Activated CD8-positive, alpha-beta T cell treated with anti-CD3 and anti-CD28 coated beads, Interleukin-2, amount 10 ng/mL, durations not matched to agents 7 days and 5 days (primary cell): Measurements from ENCODE around the gene LCNL1. TPM values are rescaled to one million over a fixed set of nuclear protein-coding genes. Genes with fewer than 3 reads are reported as not detected.

Source experiments
- ATAC-seq: fragments of 150-1000 bp; cut with Tn5 transposase; one replicate; pipeline ENCODE4 v1.10.0; 2021; ENCODE audit warnings: moderate library complexity
- CTCF ChIA-PET: fragments of 350-600 bp; sonication (Branson Sonifier 250); formaldehyde crosslinking; loops from one replicate; lab custom pipeline; 2021; ENCODE audit warnings: antibody characterized with exemption; lab: Charles Lee
- POLR2A ChIA-PET: fragments of 350-600 bp; sonication (Branson Sonifier 250); formaldehyde crosslinking; loops from one replicate; lab custom pipeline; 2021; ENCODE audit warnings: antibody characterized with exemption; lab: Charles Lee
- DNase-seq: peaks from one replicate; pipeline ENCODE4 v3.0.0-alpha.2; 2020
- H3K27ac Mint-ChIP-seq: one replicate; pipeline ENCODE4 v1.8.0; 2021; ENCODE audit warnings: mild to moderate bottlenecking, mixed read lengths
- H3K27me3 Mint-ChIP-seq: one replicate; pipeline ENCODE4 v1.8.0; 2021; ENCODE audit warnings: low read depth, mixed read lengths
- H3K36me3 Mint-ChIP-seq: one replicate; pipeline ENCODE4 v1.8.0; 2021; ENCODE audit warnings: low read depth, mixed read lengths
- H3K4me1 Mint-ChIP-seq: one replicate; pipeline ENCODE4 v1.8.0; 2021; ENCODE audit warnings: low read depth, mixed read lengths
- H3K4me3 Mint-ChIP-seq: one replicate; pipeline ENCODE4 v1.8.0; 2021; ENCODE audit warnings: mild to moderate bottlenecking, mixed read lengths
- H3K9me3 Mint-ChIP-seq: one replicate; pipeline ENCODE4 v1.8.0; 2022; ENCODE audit warnings: mixed read lengths; ENCODE audit not compliant: insufficient read depth
- total RNA-seq, 2 experiments: library from RNA; stranded (reverse); gene quantifications; one replicate each; pipeline ENCODE4 v1.2.3, GENCODE V29; 2021

LCNL1 gene
- total RNA-seq, 2 experiments from 2014 or later, result not detected

- H3K36me3 Mint-ChIP-seq, result no peaks in the 10 kb centered on the region
- H3K9me3 Mint-ChIP-seq, result no peaks in the 10 kb centered on the region
- no peak for ATAC-seq
- H3K4me3 Mint-ChIP-seq, result no peak overlapping the region
- H3K27ac Mint-ChIP-seq, result no peak overlapping the region
- H3K27me3 Mint-ChIP-seq, result no peaks in the 10 kb centered on the region
- DNase-seq, result no peak
- H3K4me1 Mint-ChIP-seq, result peaks cover 21% of the 10 kb centered on the region
- CTCF ChIA-PET, result no interaction called here
- POLR2A ChIA-PET, result no interaction called here
Measured at GRCh38 chr9:136955943-136956335, 26.9 kb upstream of the LCNL1 start.

DNA sequence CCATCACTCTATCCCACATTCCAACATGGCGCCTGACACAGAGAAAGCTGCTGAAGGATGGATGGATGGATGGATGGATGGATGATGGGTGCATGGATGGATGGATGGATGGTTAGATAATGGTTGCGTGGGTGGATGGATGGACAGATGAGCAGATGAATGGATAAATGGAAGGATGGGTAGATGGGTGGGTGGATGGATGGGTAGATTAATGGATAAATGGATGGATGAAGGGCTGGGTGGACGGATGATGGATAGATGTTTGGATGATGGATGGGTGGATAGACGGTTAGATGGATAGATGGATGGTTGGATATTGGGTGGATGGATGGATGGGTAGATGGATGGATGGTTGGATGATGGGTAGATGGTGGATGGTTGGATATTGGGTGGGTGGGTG is 26.2 kb upstream of the LCNL1 start:
- ATAC-seq, result no peak
- no peaks in the 10 kb centered on the region for H3K36me3 Mint-ChIP-seq
- H3K9me3 Mint-ChIP-seq, result no peaks in the 10 kb centered on the region

DNA sequence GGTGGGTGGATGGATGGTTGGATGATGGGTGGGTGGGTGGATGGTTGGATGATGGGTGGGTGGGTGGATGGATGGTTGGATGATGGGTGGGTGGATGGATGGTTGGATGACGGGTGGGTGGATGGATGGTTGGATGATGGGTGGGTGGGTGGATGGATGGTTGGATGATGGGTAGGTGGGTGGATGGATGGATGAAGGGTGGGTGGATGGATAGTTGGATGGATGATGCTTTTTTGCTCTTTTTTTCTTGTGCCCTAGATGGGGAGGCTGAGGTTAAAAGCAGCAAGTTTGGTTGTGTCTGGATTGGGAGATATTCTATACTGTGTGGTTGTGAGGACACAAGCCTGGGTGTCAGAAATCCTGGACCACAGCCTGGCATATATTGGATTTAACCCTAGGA is 25.3 kb upstream of the LCNL1 start:
- H3K4me3 Mint-ChIP-seq, result no peak overlapping the region
- H3K27ac Mint-ChIP-seq, result no peak overlapping the region
- CTCF ChIA-PET, result no interaction called here

More for the DNA sequence above, 26.2 kb upstream of the LCNL1 start:
- Mint-ChIP-seq H3K4me1 (peaks cover 22% of the 10 kb centered on the region), H3K4me3 (no peak overlapping the region), H3K27me3 (no peaks in the 10 kb centered on the region), H3K27ac (no peak overlapping the region)
- no peak for DNase-seq
- ChIA-PET CTCF (no interaction called here), POLR2A (no interaction called here)

DNA sequence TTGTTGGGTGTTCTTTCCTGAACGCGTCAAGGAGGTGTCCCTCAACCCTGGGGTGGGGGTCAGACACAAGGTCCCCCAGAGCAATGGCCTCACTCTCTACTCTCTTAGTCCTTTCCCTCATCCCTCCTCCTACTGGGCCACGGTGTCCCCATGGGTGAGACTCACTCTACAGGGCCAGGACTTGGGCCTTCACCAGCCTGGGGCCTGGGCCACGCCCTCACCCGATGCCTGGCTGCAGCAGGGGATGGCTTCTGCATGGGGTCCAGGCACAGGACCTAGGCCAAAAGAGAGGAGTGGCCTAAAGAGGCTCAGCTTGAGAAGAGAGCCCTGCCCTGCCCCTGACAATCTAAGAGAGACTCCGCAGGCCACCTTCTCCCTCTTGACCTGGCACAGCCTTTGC is 24.9 kb upstream of the LCNL1 start:
- Mint-ChIP-seq H3K9me3 (no peaks in the 10 kb centered on the region), H3K27ac (peak overlapping the region; percentile 30), H3K27me3 (no peaks in the 10 kb centered on the region), H3K4me3 (no peak overlapping the region), H3K4me1 (peaks cover 29% of the 10 kb centered on the region), H3K36me3 (no peaks in the 10 kb centered on the region)
- CTCF ChIA-PET, result no interaction called here
- POLR2A ChIA-PET, result no interaction called here
- no peak for DNase-seq
- ATAC-seq, result no peak

More for the DNA sequence above, 25.3 kb upstream of the LCNL1 start:
- Mint-ChIP-seq H3K36me3 (no peaks in the 10 kb centered on the region), H3K4me1 (peaks cover 25% of the 10 kb centered on the region), H3K27me3 (no peaks in the 10 kb centered on the region), H3K9me3 (no peaks in the 10 kb centered on the region)
- POLR2A ChIA-PET, result no interaction called here
- no peak for DNase-seq
- no peak for ATAC-seq

- POLR2A ChIA-PET, result no interaction called here
- H3K9me3 Mint-ChIP-seq, result no peaks in the 10 kb centered on the region
- no peak overlapping the region for H3K27ac Mint-ChIP-seq
- H3K4me1 Mint-ChIP-seq, result peaks cover 35% of the 10 kb centered on the region
- DNase-seq, result no peak
- no peak overlapping the region for H3K4me3 Mint-ChIP-seq
- no peak for ATAC-seq
- no peaks in the 10 kb centered on the region for H3K27me3 Mint-ChIP-seq
- H3K36me3 Mint-ChIP-seq, result no peaks in the 10 kb centered on the region
- CTCF ChIA-PET, result no interaction called here
Measured at GRCh38 chr9:136958473-136958872, 24.3 kb upstream of the LCNL1 start.

- POLR2A ChIA-PET, result interaction anchor here (0.6 to 0.9 kb wide), 2 partner anchors 12 to 71 kb away, joined by 3 read pairs; no protein-coding TSS in a partner anchor
- H3K4me3 Mint-ChIP-seq, result no peak overlapping the region
- H3K9me3 Mint-ChIP-seq, result no peaks in the 10 kb centered on the region
- no peaks in the 10 kb centered on the region for H3K36me3 Mint-ChIP-seq
- CTCF ChIA-PET, result interaction anchor here (1.4 to 1.5 kb wide), 2 partner anchors 11 to 76 kb away, joined by 4 read pairs; no protein-coding TSS in a partner anchor
- peaks cover 36% of the 10 kb centered on the region for H3K4me1 Mint-ChIP-seq
- H3K27ac Mint-ChIP-seq, result peak overlapping the region; percentile 34
- DNase-seq, result no peak
- ATAC-seq, result no peak
- H3K27me3 Mint-ChIP-seq, result no peaks in the 10 kb centered on the region
Measured at GRCh38 chr9:136958898-136959850, 23.6 kb upstream of the LCNL1 start.

DNA sequence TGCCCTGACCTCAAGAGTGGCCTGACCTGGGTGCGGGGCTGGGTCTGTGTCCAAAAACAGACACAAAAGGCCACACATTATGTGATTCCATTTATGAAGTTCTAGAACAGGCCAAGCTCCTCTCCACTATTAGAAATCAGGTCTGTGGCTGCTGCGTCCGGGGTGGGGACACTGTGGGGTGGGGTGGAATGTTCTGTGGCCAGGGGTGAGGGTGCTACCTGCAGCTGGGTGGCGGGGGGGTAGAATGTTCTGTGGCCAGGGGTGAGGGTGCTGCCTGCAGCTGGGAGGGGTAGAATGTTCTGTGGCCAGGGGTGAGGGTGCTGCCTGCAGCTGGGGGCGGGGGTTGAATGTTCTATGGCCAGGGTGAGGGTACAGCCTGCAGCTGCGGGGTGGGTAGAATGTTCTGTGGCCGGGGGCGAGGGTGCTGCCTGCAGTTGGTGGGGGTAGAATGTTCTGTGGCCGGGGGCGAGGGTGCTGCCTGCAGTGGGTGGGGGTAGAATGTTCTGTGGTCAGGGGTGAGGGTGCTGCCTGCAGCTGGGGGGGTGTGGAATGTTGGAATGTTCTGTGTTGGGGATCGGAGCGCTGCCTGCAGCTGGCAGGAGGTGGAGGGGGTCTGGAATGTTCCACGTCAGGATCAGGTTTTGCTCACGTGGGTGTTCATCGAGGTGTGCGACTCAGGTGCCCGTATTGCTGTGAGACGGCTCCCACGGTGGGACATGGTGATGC is 22.4 kb upstream of the LCNL1 start:
- DNase-seq (peak; percentile 63), ATAC-seq (peak; percentile 44)
- H3K36me3 Mint-ChIP-seq, result no peaks in the 10 kb centered on the region
- peaks cover 46% of the 10 kb centered on the region for H3K4me1 Mint-ChIP-seq
- ChIA-PET POLR2A (interaction anchor here (0.6 to 0.9 kb wide), 2 partner anchors 11 to 69 kb away, joined by 3 read pairs; no protein-coding TSS in a partner anchor), CTCF (interaction anchor here (1.4 to 1.5 kb wide), 2 partner anchors 12 to 75 kb away, joined by 4 read pairs; no protein-coding TSS in a partner anchor)
- H3K9me3 Mint-ChIP-seq, result no peaks in the 10 kb centered on the region
- peak overlapping the region; percentile 31 for H3K4me3 Mint-ChIP-seq
- peak overlapping the region; percentile 89 for H3K27ac Mint-ChIP-seq
- no peaks in the 10 kb centered on the region for H3K27me3 Mint-ChIP-seq

DNA sequence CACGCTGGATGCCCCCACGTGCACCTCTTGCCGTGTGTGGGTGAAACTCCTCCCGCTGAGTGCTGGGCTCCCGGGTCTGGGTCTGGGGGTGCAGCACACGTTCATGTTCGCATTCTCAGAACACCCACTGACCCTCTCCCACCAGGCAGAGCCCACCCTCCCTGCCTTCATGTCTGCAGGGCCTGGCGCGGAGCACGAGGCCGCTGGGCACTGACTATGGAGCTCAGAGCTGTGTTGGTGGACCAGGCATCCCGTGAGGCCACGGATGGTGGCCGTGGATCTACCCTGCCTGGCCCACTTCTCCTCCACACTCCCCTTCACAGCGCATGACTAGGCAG is 21.9 kb upstream of the LCNL1 start:
- peaks cover 52% of the 10 kb centered on the region for H3K4me1 Mint-ChIP-seq
- ChIA-PET POLR2A (no interaction called here), CTCF (interaction anchor here (1.2 kb wide), 1 partner anchor 74 kb away, joined by 4 read pairs; no protein-coding TSS in a partner anchor)
- no peaks in the 10 kb centered on the region for H3K36me3 Mint-ChIP-seq
- DNase-seq (no peak), ATAC-seq (no peak)
- H3K27me3 Mint-ChIP-seq, result no peaks in the 10 kb centered on the region
- H3K9me3 Mint-ChIP-seq, result no peaks in the 10 kb centered on the region
- H3K27ac Mint-ChIP-seq, result no peak overlapping the region
- no peak overlapping the region for H3K4me3 Mint-ChIP-seq

- DNase-seq (no peak), ATAC-seq (no peak)
- Mint-ChIP-seq H3K27ac (no peak overlapping the region), H3K9me3 (no peaks in the 10 kb centered on the region), H3K4me1 (peaks cover 57% of the 10 kb centered on the region), H3K36me3 (no peaks in the 10 kb centered on the region), H3K27me3 (no peaks in the 10 kb centered on the region), H3K4me3 (no peak overlapping the region)
- ChIA-PET CTCF (interaction anchor here (1.2 kb wide), 2 partner anchors 14 to 74 kb away, joined by 3 to 4 read pairs; no protein-coding TSS in a partner anchor), POLR2A (no interaction called here)
Measured at GRCh38 chr9:136961279-136962065, 21.3 kb upstream of the LCNL1 start.

DNA sequence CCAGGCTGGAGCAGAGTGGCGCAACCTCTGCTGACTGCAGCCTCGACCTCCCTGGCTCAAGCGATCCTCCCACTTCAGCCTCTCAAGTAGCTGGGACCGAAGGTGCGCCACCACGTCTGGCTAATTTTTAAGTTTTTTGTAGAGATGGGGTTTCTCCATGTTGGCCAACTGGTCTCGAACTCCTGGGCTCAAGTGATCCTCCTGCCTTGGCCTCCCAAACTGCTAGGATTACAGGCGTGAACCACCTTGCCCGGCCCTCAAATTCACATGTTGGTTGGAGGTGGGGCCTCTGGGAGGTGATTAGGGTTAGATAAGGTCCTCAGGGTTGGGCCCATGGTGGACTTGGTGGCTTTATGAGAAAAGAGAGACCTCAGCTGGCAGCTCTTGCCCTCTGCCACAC is 20.6 kb upstream of the LCNL1 start:
- Mint-ChIP-seq H3K36me3 (no peaks in the 10 kb centered on the region), H3K27me3 (no peaks in the 10 kb centered on the region), H3K4me1 (peaks cover 59% of the 10 kb centered on the region), H3K27ac (no peak overlapping the region), H3K4me3 (no peak overlapping the region), H3K9me3 (no peaks in the 10 kb centered on the region)
- DNase-seq (no peak), ATAC-seq (no peak)
- POLR2A ChIA-PET, result interaction anchor here (0.6 kb wide), 1 partner anchor 52 kb away, joined by 3 read pairs; no protein-coding TSS in a partner anchor
- CTCF ChIA-PET, result interaction anchor here (1.2 kb wide), 2 partner anchors 13 to 73 kb away, joined by 3 to 4 read pairs; no protein-coding TSS in a partner anchor

DNA sequence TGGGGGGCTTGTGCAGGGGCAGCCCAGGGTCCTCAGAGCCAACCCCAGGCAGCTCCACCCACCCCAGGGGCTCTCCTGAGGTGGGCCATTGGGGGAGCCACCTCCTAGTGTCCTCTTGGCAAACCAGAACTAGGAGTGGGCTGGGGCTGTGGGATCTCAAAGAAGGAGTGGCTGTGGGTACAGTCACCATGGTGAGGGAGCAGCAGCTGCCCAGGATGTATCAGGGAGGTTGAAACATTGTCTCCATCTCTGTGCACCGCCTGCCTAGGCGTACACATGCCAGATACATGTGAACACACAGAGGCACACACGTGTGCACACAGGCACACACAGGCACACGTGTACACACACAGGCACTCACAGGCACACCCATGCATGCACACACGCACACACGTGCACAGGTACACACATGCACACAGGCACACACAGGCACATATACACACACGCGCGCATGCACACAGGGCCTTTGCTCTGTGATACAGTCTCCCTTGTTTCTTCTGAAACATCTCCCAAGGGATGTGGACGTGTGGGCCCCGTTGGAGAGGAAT is 20.0 kb upstream of the LCNL1 start:
- ChIA-PET CTCF (interaction anchor here (1.2 kb wide), 1 partner anchor 12 kb away, joined by 3 read pairs; no protein-coding TSS in a partner anchor), POLR2A (interaction anchor here (0.6 kb wide), 1 partner anchor 52 kb away, joined by 3 read pairs; no protein-coding TSS in a partner anchor)
- Mint-ChIP-seq H3K4me3 (no peak overlapping the region), H3K4me1 (peaks cover 59% of the 10 kb centered on the region), H3K9me3 (no peaks in the 10 kb centered on the region), H3K27ac (peak overlapping the region; percentile 64), H3K27me3 (no peaks in the 10 kb centered on the region), H3K36me3 (no peaks in the 10 kb centered on the region)
- no peak for DNase-seq
- no peak for ATAC-seq
